GM19397 (cell line): ENCODE results near the gene SLC38A9.

Experiments
- ATAC-seq: cut with Tn5 transposase; IDR thresholded peaks from one replicate; pipeline ENCODE4 v1.9.1; 2021; ENCODE audit warnings: mild to moderate bottlenecking, moderate library complexity; ENCODE audit not compliant: unreplicated experiment

Gene SLC38A9

DNA sequence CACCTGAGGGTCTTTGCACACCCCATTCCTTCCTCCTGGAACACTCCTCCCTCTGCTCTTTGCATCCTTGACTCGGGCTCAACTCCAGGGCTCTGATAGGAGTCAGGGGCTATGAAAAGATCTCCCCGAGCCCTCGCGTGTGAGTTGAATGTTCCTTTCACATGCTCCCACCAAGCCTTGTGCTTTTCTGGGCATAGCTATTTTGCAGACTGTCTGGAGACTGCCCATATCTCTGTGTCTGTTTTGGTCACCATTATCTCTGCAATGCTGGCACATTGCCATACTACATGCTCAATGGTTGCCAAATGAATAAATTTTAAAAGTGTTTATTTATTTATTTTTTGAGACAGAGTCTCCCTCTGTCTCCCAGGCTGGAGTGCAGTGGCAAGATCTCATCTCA is 120.4 kb downstream of the SLC38A9 start:
- no peak for ATAC-seq

DNA sequence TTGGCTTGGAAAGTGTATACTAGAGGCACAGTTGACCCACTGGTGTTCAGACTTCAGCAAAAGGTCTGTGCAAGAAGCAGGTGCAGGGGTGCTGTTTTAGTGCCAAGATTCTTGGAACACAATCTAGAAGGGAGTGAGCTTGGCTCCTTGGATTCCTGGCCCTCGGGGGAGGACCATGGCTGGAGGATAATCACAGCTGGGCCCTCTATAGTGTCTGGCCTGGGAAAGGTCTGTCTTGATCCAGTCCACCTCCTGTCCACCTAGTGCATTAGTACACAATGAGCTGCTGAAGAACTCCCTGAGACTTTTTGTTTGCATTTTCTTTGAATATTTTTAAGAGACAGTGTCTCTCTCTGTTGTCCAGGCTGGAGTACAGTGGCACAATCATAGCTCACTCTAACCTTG is 126.9 kb downstream of the SLC38A9 start:
- ATAC-seq: no peak

DNA sequence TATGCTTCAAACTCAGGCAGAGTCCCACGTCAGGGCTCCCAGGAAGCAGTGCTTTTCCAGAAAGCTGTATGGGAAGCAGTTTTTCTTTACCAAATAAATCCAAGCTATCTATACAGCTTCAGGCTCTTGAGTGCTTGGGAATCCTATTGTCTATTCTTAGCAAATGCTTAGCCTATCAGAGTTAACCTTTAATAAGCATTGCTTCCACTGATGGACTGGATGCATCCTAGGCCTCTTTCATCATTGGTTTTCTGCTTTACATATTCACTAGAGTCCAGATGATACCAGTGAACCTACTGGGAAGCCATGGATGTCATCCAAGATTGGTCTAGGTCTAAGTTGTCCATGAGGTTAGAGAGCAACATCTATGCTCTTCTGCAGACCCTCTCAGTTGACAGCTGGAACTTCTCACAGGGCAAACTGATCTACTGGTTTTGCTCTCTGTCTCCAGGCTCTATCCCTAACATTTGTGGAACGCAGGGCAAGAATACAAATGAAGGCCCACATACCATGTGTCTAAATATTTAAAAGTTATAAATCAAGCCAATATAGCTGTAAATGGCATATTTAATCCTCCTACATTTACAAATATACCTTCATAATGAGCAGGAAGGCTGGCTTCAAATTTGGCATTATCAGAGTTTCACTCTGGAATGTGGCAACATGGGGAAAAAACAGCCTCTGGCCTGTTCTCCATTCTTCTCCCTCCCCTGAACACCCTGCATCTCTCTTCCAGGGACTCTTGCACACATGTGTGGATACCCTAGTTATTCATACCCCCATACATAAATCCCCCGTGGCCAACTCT is 127.5 kb downstream of the SLC38A9 start:
- no peak for ATAC-seq

DNA sequence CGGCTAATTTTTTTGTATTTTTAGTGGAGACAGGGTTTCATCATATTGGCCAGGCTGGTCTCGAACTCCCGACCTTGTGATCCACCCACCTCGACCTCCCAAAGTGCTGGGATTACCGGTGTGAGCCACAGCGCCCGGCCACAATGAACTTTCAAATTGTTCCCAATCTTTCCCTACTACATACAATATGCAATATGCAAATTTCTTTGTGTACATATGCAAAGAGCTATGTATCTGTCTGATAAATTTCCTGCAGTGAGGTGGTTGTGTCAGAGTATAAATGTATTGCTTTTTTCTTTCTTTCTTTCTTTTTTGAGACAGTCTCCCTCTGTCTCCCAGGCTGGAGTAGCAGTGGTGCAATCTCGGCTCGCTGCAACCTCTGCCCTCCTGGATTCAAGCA is 128.5 kb downstream of the SLC38A9 start:
- ATAC-seq: no peak

DNA sequence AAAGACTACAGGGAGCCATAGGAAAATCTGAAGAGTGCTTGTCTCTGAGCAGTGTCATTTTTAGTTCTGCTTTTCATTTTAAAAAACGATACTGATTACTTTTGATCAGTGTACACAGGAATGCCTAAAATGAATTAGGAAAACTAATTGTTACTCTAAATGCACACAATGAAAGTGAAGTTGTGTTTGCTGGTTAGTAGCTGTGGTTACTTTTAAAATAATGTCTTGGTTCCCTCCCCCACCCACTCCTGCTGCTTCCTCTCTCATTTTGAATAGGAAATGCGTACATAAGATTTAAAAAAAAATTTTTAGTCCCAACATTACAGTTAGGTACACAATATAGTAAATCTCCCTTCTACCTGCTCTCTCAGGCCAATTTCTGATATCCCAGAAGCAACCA is 129.9 kb downstream of the SLC38A9 start:
- ATAC-seq: no peak

DNA sequence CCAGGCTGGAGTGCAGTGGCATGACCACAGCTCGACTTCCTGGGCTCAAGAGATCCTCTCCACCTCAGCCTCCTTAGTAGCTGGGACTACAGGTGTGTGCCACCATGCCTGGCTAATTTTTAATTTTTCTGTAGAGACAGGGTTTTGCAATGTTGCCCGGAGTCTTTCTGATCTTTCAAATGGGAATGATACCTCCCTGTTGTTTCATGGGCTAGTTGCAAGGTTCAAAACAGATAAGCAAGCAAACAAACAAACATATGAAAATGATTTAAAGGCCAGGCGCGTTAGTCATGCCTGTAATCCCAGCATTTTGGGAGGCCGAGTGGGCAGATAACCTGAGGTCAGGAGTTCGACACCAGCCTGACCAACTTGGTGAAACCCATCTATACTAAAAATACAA is 132.1 kb downstream of the SLC38A9 start:
- no peak for ATAC-seq

DNA sequence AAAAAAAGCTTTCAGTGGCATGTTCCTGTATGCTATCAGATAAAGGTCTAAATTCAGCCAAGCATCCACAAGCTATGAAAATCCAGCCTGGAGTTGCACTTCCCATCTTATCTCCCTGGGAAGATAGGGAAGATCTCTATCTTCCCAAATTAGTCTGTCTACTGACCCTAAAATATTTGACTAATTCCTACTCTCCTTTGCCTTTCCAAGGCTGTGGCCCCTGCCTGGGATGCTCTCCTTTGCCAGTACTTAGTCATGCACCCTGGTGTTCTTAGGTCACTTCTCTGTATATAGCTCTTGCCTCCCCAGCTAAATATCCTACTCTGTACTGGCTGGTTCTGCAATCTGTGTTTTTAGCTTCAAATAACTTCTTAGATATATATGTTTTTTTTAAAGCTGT is 133.4 kb downstream of the SLC38A9 start:
- no peak for ATAC-seq

DNA sequence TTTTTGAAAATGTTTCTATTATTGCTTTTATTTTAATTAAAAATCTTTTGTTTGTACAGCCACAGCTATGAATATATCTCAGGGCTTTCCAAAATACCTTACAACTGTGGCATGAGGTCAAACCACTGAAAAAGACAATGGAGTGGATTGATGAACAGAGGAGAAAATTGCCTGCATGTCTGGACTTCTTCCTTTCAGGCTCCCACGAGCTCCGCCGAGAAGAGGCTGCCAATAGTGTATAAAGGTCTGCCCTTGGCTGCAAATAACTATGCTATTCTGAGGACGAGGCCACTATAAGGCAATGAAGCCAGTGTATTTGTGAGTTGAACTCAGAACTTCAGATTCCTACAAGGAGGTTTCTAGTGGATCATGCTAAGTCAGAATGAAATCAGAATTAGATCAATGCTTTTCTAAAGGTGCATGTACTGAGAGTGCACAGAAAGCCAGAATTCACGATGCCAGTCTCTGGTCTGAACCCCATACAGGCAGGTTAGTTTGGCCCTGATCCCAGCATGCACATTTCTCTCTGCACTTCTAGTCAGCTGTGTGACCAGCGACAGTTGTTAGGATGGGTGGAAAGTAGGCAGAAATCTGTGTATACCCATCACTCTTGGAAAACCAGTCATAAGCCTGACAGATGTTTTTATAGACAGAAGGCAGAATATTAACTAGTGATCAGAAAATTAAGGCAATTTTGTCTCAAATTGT is 134.6 kb downstream of the SLC38A9 start:
- ATAC-seq: no peak

DNA sequence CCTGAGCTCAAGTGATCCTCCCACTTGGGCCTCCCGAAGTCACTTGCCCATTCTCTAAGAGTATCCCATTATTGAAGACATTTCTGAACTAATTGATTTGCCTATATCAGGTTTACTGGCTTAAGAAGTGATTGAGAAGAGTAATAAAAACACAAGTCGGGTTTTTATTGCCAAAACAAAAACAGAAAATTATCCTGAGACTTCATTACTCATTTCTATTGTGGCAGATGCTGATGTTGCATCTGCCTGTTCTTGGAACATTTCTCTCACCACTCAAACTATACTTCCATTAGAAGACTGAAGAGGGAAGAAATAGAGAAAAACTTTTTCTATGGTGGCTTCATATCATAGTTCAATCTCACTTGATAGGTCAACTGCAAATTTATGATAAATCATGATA is 135.5 kb downstream of the SLC38A9 start:
- no peak for ATAC-seq
